IMR-90 (cell line): ENCODE data around the gene PIGP. TPM values are rescaled to one million over a fixed set of nuclear protein-coding genes. Genes with fewer than 3 reads are reported as not detected.

Experiments
- ATAC-seq: fragments of 200-7000 bp; cut with Tn5 transposase; 2 replicates; pipeline ENCODE4 v1.9.1; 2020; ENCODE audit warnings: low read depth, mild to moderate bottlenecking, moderate library complexity
- BruUV-seq: library from RNA; stranded (reverse); fragments of 400-500 nt; replicated peaks from 2 replicates; lab custom pipeline; 2021; lab: Mats Ljungman, UMichigan
- CTCF ChIA-PET: fragments of 300-600 bp; formaldehyde crosslinking; extraction: SDS; loops from one replicate; lab custom pipeline; 2021; ENCODE audit warnings: antibody characterized with exemption; lab: Yijun Ruan, JAX
- POLR2A ChIA-PET: fragments of 300-600 bp; sonication (Branson Sonifier 250); formaldehyde crosslinking; loops from one replicate; lab custom pipeline; 2022; ENCODE audit warnings: antibody characterized with exemption; ENCODE audit not compliant: unreplicated experiment; lab: Charles Lee
- DNase-seq: peaks from one replicate; pipeline ENCODE4 v3.0.0; 2013
- H2AFZ ChIP-seq: replicated peaks from 2 replicates; pipeline ENCODE3; 2013; ENCODE audit warnings: low read length, mild to moderate bottlenecking; ENCODE audit not compliant: poor library complexity
- H2AK5ac ChIP-seq: 2 replicates; pipeline ENCODE4 v1.6.1; 2013; ENCODE audit warnings: low read depth, low read length, inconsistent platforms
- H2AK9ac ChIP-seq: replicated peaks from 2 replicates; pipeline ENCODE3; 2013; ENCODE audit warnings: mild to moderate bottlenecking, low read depth, low read length, moderate library complexity; ENCODE audit not compliant: poor library complexity
- H2BK120ac ChIP-seq: 2 replicates; pipeline ENCODE4 v1.6.1; 2013; ENCODE audit warnings: low read depth, low read length, inconsistent platforms
- H2BK15ac ChIP-seq: 3 replicates; pipeline ENCODE4 v1.6.1; 2013; ENCODE audit warnings: low read depth, low read length, inconsistent platforms
- H2BK20ac ChIP-seq: 2 replicates; pipeline ENCODE4 v1.6.1; 2013; ENCODE audit warnings: low read depth, mild to moderate bottlenecking, inconsistent platforms, low read length, moderate library complexity
- H2BK5ac ChIP-seq: 2 replicates; pipeline ENCODE4 v1.6.1; 2013; ENCODE audit warnings: mild to moderate bottlenecking, low read depth, low read length, inconsistent platforms; ENCODE audit not compliant: poor library complexity, severe bottlenecking
- H3K14ac ChIP-seq: replicated peaks from 2 replicates; pipeline ENCODE4 v1.6.1; 2013; ENCODE audit warnings: low read depth, low read length, inconsistent platforms
- H3K18ac ChIP-seq: 2 replicates; pipeline ENCODE4 v1.6.1; 2013; ENCODE audit warnings: low read depth, low read length, control low read depth
- H3K23ac ChIP-seq: 2 replicates; pipeline ENCODE4 v1.6.1; 2013; ENCODE audit warnings: low read depth, low read length, inconsistent platforms
- H3K27ac ChIP-seq: 2 replicates; pipeline ENCODE4 v1.5.1; 2013; ENCODE audit warnings: mild to moderate bottlenecking, control low read depth, low read length; ENCODE audit not compliant: insufficient read depth
- H3K27me3 ChIP-seq: 2 replicates; pipeline ENCODE4 v1.6.1; 2013; ENCODE audit warnings: low read length; ENCODE audit not compliant: control insufficient read depth, insufficient read depth
- H3K36me3 ChIP-seq: 2 replicates; pipeline ENCODE4 v1.6.1; 2013; ENCODE audit warnings: low read length, mixed read lengths; ENCODE audit not compliant: control insufficient read depth, insufficient read depth
- H3K4ac ChIP-seq: 2 replicates; pipeline ENCODE4 v1.6.1; 2013; ENCODE audit warnings: low read depth, low read length, inconsistent platforms
- H3K4me1 ChIP-seq: 2 replicates; pipeline ENCODE4 v1.6.1; 2013; ENCODE audit warnings: low read length, mixed read lengths; ENCODE audit not compliant: control insufficient read depth, insufficient read depth
- H3K4me2 ChIP-seq: 2 replicates; pipeline ENCODE4 v1.6.1; 2013; ENCODE audit warnings: low read depth, mild to moderate bottlenecking, control low read depth, low read length, moderate library complexity
- H3K4me3 ChIP-seq: 2 replicates; pipeline ENCODE4 v1.5.1; 2013; ENCODE audit warnings: low read depth, mild to moderate bottlenecking, control low read depth, low read length, moderate library complexity; ENCODE audit not compliant: insufficient read depth
- H3K56ac ChIP-seq: 2 replicates; pipeline ENCODE4 v1.6.1; 2013; ENCODE audit warnings: low read length, inconsistent platforms; ENCODE audit not compliant: insufficient read depth; ENCODE audit errors: extremely low read depth
- H3K79me1 ChIP-seq, 2 experiments: 2 replicates each; pipeline ENCODE4 v1.6.1; 2013; ENCODE audit warnings: low read length in 2 of 2, inconsistent platforms in 1 of 2, low read depth in 1 of 2
- H3K9ac ChIP-seq: 2 replicates; pipeline ENCODE4 v1.6.1; 2013; ENCODE audit warnings: low read depth, low read length, control low read depth
- H3K9me1 ChIP-seq: 2 replicates; pipeline ENCODE4 v1.6.1; 2013; ENCODE audit warnings: low read length, inconsistent platforms; ENCODE audit not compliant: insufficient read depth
- H3K9me3 ChIP-seq: 2 replicates; pipeline ENCODE4 v1.6.1; 2013; ENCODE audit warnings: low read length; ENCODE audit not compliant: control insufficient read depth, insufficient read depth
- H4K20me1 ChIP-seq: 2 replicates; pipeline ENCODE4 v1.6.1; 2013; ENCODE audit warnings: low read length, inconsistent platforms; ENCODE audit not compliant: insufficient read depth
- H4K5ac ChIP-seq: 2 replicates; pipeline ENCODE4 v1.6.1; 2013; ENCODE audit warnings: mild to moderate bottlenecking, low read depth, low read length, control low read depth
- H4K8ac ChIP-seq, 2 experiments: 2 replicates each; pipeline ENCODE4 v1.6.1; 2013; ENCODE audit warnings: low read depth in 2 of 2, low read length in 2 of 2, control low read depth in 1 of 2, inconsistent platforms in 1 of 2
- H4K91ac ChIP-seq: 2 replicates; pipeline ENCODE4 v1.6.1; 2013; ENCODE audit warnings: low read depth, low read length, inconsistent platforms; ENCODE audit not compliant: insufficient read depth
- BHLHE40 ChIP-seq: fragments of 150-350 bp; IDR thresholded peaks from 2 replicates; pipeline ENCODE4 v1.6.1; 2016; ENCODE audit warnings: mild to moderate bottlenecking, low read depth, low read length
- CEBPB ChIP-seq: IDR thresholded peaks from 2 replicates; pipeline ENCODE4 v1.6.1; 2012; ENCODE audit warnings: low read depth, low read length, improper control_type of control experiment
- CHD1 ChIP-seq: IDR thresholded peaks from 2 replicates; pipeline ENCODE4 v1.6.1; 2012; ENCODE audit warnings: low read depth, low read length, improper control_type of control experiment
- FOS ChIP-seq: fragments of 150-350 bp; IDR thresholded peaks from 2 replicates; pipeline ENCODE4 v1.6.1; 2016; ENCODE audit warnings: low read depth, low read length
- MAFK ChIP-seq: IDR thresholded peaks from 2 replicates; pipeline ENCODE4 v1.6.1; 2012; ENCODE audit warnings: low read depth, low read length, improper control_type of control experiment
- MAZ ChIP-seq: IDR thresholded peaks from 2 replicates; pipeline ENCODE4 v1.6.1; 2012; ENCODE audit warnings: low read depth, mild to moderate bottlenecking, low read length, improper control_type of control experiment, moderate library complexity, borderline replicate concordance
- MXI1 ChIP-seq: IDR thresholded peaks from 2 replicates; pipeline ENCODE4 v1.6.1; 2012; ENCODE audit warnings: low read depth, mild to moderate bottlenecking, low read length, moderate library complexity, borderline replicate concordance
- NFE2L2 ChIP-seq: fragments of 150-350 bp; IDR thresholded peaks from 2 replicates; pipeline ENCODE4 v1.6.1; 2016; ENCODE audit warnings: low read depth, mild to moderate bottlenecking, low read length
- POLR2A ChIP-seq: IDR thresholded peaks from 2 replicates; pipeline ENCODE4 v1.6.1; 2012; ENCODE audit warnings: mild to moderate bottlenecking, low read depth, low read length
- RAD21 ChIP-seq: IDR thresholded peaks from 2 replicates; pipeline ENCODE4 v1.6.1; 2012; ENCODE audit warnings: low read length, improper control_type of control experiment
- RCOR1 ChIP-seq: IDR thresholded peaks from 2 replicates; pipeline ENCODE4 v1.6.1; 2012; ENCODE audit warnings: mild to moderate bottlenecking, low read length, improper control_type of control experiment; ENCODE audit not compliant: insufficient replicate concordance
- RFX5 ChIP-seq: IDR thresholded peaks from 2 replicates; pipeline ENCODE4 v1.8.0; 2012; ENCODE audit warnings: low read depth, mild to moderate bottlenecking, low read length, moderate library complexity
- SMC3 ChIP-seq: fragments of 150-350 bp; IDR thresholded peaks from 2 replicates; pipeline ENCODE4 v1.6.1; 2016; ENCODE audit warnings: low read depth, mild to moderate bottlenecking, antibody characterized with exemption, low read length, moderate library complexity
- WGBS, 2 experiments: methylation state at CpG; one replicate each; pipeline versions ENCODE4 v1.1.5 to v1.1.7; 2013; ENCODE audit warnings: missing lambda C conversion rate in 2 of 2; ENCODE audit not compliant: insufficient read length in 1 of 2; ENCODE audit errors: extremely low coverage in 2 of 2; 5-methylcytosine and 5-hydroxymethylcytosine counted together
- dilution Hi-C: fragments of 300-500 bp; cut with HindIII; formaldehyde crosslinking; loops from one replicate; pipeline ENCODE4 v1.14.3; 2018; ENCODE audit warnings: low sequenced_read_pairs; ENCODE audit not compliant: unreplicated experiment
- in situ Hi-C: fragments of 300-500 bp; cut with MboI; formaldehyde crosslinking; loops from 3 replicates; pipeline ENCODE4 v1.14.3; 2019; ENCODE audit warnings: low sequenced_read_pairs, inconsistent platforms, mixed read lengths
- intact Hi-C: fragments of 100-400 bp; cut with micrococcal nuclease; formaldehyde crosslinking; loops from 2 replicates; pipeline ENCODE4 v1.10.0; 2022
- polyA plus RNA-seq, 3 experiments: library from polyadenylated mRNA; depleted of rRNA; stranded (reverse); fragments of >200 nt; gene quantifications; 2 replicates each; pipeline ENCODE4 v1.2.3, GENCODE V29; 2012; ENCODE audit warnings: low replicate concordance in 1 of 3
- total RNA-seq: library from RNA; depleted of rRNA; stranded (reverse); fragments of >200 nt; gene quantifications from 2 replicates; pipeline ENCODE4 v1.2.3, GENCODE V29; 2012
- TF ChIP-seq, protein P1 (sequence below): fragments of 150-350 bp; IDR thresholded peaks from 2 replicates; pipeline ENCODE4 v1.6.1; 2016; ENCODE audit warnings: low read depth, mild to moderate bottlenecking, low read length, moderate library complexity, borderline replicate concordance
- TF ChIP-seq, protein P2 (sequence below): fragments of 150-350 bp; IDR thresholded peaks from 2 replicates; pipeline ENCODE4 v1.6.1; 2017; ENCODE audit warnings: mild to moderate bottlenecking, antibody characterized with exemption, low read length, low read depth
- TF ChIP-seq, protein P3 (sequence below): conservative IDR thresholded peaks from 2 replicates; pipeline ENCODE4 v1.5.1; 2012; ENCODE audit warnings: mild to moderate bottlenecking, low read depth, low read length, improper control_type of control experiment

PIGP gene
- total and polyA plus RNA-seq, 2 of the 4 experiments (the other 2 are of a cell fraction) = 4.1 to 15.4 TPM

DNA sequence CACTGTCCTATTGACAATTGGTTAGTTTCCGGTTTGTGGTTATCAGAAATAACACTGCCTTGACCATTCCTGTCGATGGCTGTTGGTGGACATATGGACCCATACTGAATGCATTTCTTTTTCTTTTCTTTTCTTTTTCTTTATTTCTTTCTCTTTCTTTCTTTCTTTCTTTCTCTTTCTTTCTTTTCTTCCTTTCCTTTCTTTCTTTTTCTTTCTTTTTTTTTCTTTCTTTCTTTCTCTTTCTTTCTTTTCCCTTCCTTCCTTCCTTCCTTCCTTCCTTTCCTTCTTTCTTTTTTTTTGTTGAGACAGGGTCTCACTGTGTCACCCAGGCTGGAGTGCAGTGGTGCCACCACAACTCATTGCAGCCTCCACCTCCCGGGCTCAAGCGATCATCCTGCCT is 42.0 kb downstream of the PIGP start:
- H3K18ac ChIP-seq = no peak overlapping the region
- no peak overlapping the region for H3K56ac ChIP-seq
- H2AFZ ChIP-seq = no peak overlapping the region
- in situ Hi-C loops = no loop called here
- no peak overlapping the region for H2AK9ac ChIP-seq
- no peak overlapping the region for H3K23ac ChIP-seq
- intact Hi-C loops = no loop called here
- H3K4ac ChIP-seq = no peak overlapping the region
- no peaks in the 10 kb centered on the region for H3K79me1 ChIP-seq
- no peaks in the 10 kb centered on the region for H3K9me3 ChIP-seq
- no CpG with 5 or more reads among the region's 4 CpGs for WGBS, 2 experiments
- H4K20me1 ChIP-seq = peaks cover 3% of the 10 kb centered on the region; the same call in 1 of the 2 replicates
- H3K14ac ChIP-seq = no peak overlapping the region
- TF ChIP-seq SMC3 (no peak), FOS (no peak), CEBPB (no peak), MAZ (no peak), RCOR1 (no peak), BHLHE40 (no peak), CHD1 (no peak), RAD21 (no peak), MAFK (no peak), NFE2L2 (no peak), RFX5 (no peak), POLR2A (no peak), MXI1 (no peak)
- TF ChIP-seq, protein P1, sequence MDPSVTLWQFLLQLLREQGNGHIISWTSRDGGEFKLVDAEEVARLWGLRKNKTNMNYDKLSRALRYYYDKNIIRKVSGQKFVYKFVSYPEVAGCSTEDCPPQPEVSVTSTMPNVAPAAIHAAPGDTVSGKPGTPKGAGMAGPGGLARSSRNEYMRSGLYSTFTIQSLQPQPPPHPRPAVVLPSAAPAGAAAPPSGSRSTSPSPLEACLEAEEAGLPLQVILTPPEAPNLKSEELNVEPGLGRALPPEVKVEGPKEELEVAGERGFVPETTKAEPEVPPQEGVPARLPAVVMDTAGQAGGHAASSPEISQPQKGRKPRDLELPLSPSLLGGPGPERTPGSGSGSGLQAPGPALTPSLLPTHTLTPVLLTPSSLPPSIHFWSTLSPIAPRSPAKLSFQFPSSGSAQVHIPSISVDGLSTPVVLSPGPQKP = no peak
- TF ChIP-seq, protein P2, sequence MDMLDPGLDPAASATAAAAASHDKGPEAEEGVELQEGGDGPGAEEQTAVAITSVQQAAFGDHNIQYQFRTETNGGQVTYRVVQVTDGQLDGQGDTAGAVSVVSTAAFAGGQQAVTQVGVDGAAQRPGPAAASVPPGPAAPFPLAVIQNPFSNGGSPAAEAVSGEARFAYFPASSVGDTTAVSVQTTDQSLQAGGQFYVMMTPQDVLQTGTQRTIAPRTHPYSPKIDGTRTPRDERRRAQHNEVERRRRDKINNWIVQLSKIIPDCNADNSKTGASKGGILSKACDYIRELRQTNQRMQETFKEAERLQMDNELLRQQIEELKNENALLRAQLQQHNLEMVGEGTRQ = no peak
- TF ChIP-seq, protein P3, sequence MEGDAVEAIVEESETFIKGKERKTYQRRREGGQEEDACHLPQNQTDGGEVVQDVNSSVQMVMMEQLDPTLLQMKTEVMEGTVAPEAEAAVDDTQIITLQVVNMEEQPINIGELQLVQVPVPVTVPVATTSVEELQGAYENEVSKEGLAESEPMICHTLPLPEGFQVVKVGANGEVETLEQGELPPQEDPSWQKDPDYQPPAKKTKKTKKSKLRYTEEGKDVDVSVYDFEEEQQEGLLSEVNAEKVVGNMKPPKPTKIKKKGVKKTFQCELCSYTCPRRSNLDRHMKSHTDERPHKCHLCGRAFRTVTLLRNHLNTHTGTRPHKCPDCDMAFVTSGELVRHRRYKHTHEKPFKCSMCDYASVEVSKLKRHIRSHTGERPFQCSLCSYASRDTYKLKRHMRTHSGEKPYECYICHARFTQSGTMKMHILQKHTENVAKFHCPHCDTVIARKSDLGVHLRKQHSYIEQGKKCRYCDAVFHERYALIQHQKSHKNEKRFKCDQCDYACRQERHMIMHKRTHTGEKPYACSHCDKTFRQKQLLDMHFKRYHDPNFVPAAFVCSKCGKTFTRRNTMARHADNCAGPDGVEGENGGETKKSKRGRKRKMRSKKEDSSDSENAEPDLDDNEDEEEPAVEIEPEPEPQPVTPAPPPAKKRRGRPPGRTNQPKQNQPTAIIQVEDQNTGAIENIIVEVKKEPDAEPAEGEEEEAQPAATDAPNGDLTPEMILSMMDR = no peak
- no peaks in the 10 kb centered on the region for H3K36me3 ChIP-seq
- H2BK120ac ChIP-seq = no peak overlapping the region
- DNase-seq = no peak
- no peak overlapping the region for H2BK15ac ChIP-seq
- CTCF ChIA-PET = no interaction called here
- no peak overlapping the region for H2AK5ac ChIP-seq
- no peak overlapping the region for H2BK5ac ChIP-seq
- H2BK20ac ChIP-seq = no peak overlapping the region
- no peaks in the 10 kb centered on the region for H3K9me1 ChIP-seq
- no peak overlapping the region for H3K27ac ChIP-seq
- no peak overlapping the region for H3K4me2 ChIP-seq
- no TSS peak for BruUV-seq
- POLR2A ChIA-PET = no interaction called here
- H4K5ac ChIP-seq = no peak overlapping the region
- no peak overlapping the region for H4K8ac ChIP-seq
- peaks cover 19% of the 10 kb centered on the region for H3K27me3 ChIP-seq
- peaks cover 3% of the 10 kb centered on the region; the same call in 1 of the 2 replicates for H3K4me1 ChIP-seq
- no peak overlapping the region for H3K9ac ChIP-seq
- H3K4me3 ChIP-seq = no peak overlapping the region
- no peak for ATAC-seq
- no peak overlapping the region for H4K91ac ChIP-seq
- dilution Hi-C loops = no loop called here
